ENCODE results near the gene INPP5A.

INPP5A gene

DNA sequence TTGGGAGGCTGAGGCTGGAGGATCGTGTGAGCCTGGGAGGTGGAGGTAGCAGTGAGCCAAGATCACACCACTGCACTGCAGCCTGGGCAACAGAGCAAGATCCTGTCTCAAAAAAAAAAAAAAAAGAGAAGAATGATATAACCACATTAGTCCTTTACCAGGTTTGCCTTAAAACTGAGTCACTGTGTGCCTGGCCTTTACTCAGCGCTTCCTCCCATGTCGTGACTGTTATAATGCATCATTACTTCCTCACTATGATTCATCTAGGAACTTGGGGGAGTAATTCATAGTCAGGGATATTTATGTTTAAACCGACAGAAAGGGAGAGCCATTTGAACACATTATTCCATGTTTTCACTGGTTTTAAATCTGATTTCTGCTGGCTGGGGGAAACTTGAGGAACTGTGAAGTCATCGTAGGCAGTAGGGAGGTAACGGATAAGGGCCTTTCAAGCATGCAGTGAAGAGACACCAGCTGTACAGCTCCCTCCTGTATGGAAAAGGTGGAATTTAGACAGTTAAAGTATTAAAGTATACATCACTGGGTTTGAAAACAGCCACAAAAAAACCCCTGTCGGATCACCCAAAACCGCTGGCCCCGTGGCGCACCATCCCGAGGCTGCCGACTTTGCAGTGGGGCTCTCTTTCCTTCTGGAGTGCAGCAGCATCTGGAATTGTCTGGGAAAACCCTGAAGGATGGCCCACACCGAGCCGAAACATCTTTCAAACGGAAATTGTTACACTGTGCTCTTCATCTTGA is 128.5 kb downstream of the INPP5A start:
- peaks cover 0 to 13% (median 4%) of the 10 kb centered on the region in 4 experiments for H3K36me3 ChIP-seq (ENCODE audit: control insufficient read depth in 4 of 4, insufficient read depth in 4 of 4, low read length in 3 of 4)
- peak; percentile 28 to 60 (median 53) for DNase-seq
- ChIA-PET CTCF (interaction anchor here (0.9 to 1.8 kb wide), 4 partner anchors 8 to 31 kb away, joined by 3 to 4 read pairs (median 4); no protein-coding TSS in a partner anchor), POLR2A (no interaction called here)
- H3K4me1 ChIP-seq (ENCODE audit: control extremely low read depth in 1 of 4, control insufficient read depth in 4 of 4, insufficient read depth in 4 of 4, low read length in 3 of 4): no peaks in the 10 kb centered on the region
- H3K9me3 ChIP-seq (ENCODE audit: control extremely low read depth in 1 of 5, control insufficient read depth in 4 of 5, insufficient read depth in 2 of 5, low read depth in 1 of 5, low read length in 4 of 5): peaks cover 0 to under 1% (median 0%) of the 10 kb centered on the region in 5 experiments
- H3K27ac ChIP-seq (ENCODE audit: insufficient read depth in 1 of 2, low read depth in 1 of 2, low read length in 2 of 2, poor library complexity in 1 of 2, severe bottlenecking in 2 of 2): peak overlapping the region in 1 of 2 experiments; percentile 3
- 96% methylated on average over 11 of the region's 15 CpGs for WGBS (ENCODE audit: insufficient coverage)
- no peaks in the 10 kb centered on the region for H3K27me3 ChIP-seq (replicated peaks in 2 of 5; ENCODE audit: control insufficient read depth in 4 of 5, insufficient read depth in 5 of 5, low read length in 4 of 5)
- H3K4me3 ChIP-seq (ENCODE audit: control insufficient read depth in 1 of 7, extremely low read depth in 1 of 7, insufficient read depth in 4 of 7, low read depth in 2 of 7, low read length in 6 of 7): no peak overlapping the region

DNA sequence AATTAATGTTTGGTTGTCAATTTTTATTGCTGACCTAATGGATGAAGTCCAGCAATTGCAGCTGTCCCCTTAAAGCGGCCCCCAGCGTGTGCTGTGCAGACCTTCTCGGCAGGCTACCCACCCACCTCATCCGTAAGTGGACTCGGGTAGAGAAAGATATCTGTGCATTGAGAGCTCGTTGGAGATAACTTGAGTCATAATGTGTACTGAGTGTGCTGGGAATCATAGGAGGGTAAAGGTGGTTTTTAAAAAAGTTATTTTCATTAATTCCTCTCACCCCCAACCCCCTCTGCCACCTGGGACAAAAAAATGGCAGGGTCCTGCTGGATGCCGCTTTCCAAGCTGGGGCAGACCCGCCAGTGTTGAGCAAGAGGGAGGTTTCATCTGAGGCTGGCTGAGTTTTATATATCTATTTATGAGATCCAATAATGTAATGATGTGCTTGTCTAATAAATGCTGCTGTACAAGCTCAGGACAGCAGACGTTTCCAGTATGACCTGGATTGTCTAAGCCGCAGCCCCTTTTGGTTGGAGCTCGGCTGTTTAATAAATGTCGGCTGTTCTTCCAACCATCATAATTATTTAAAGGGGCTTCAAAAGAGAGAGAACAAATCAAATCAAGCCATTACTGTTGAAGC is 129.2 kb downstream of the INPP5A start:
- Histone ChIP-seq H3K27ac (ENCODE audit: insufficient read depth in 1 of 2, low read depth in 1 of 2, low read length in 2 of 2, poor library complexity in 1 of 2, severe bottlenecking in 2 of 2) (peak overlapping the region in 1 of 2 experiments; percentile 3), H3K36me3 (ENCODE audit: control insufficient read depth in 4 of 4, insufficient read depth in 4 of 4, low read length in 3 of 4) (peaks cover 3 to 12% (median 5%) of the 10 kb centered on the region in 4 experiments), H3K4me3 (ENCODE audit: control insufficient read depth in 1 of 7, extremely low read depth in 1 of 7, insufficient read depth in 4 of 7, low read depth in 2 of 7, low read length in 6 of 7) (no peak overlapping the region), H3K9me3 (ENCODE audit: control extremely low read depth in 1 of 5, control insufficient read depth in 4 of 5, insufficient read depth in 2 of 5, low read depth in 1 of 5, low read length in 4 of 5) (no peaks in the 10 kb centered on the region), H3K27me3 (replicated peaks in 2 of 5; ENCODE audit: control insufficient read depth in 4 of 5, insufficient read depth in 5 of 5, low read length in 4 of 5) (no peaks in the 10 kb centered on the region), H3K4me1 (ENCODE audit: control extremely low read depth in 1 of 4, control insufficient read depth in 4 of 4, insufficient read depth in 4 of 4, low read length in 3 of 4) (no peaks in the 10 kb centered on the region)
- ChIA-PET CTCF (interaction anchor here (0.9 to 1.8 kb wide), 5 partner anchors 8 to 30 kb away, joined by 3 to 4 read pairs (median 4); no protein-coding TSS in a partner anchor), POLR2A (no interaction called here)
- WGBS (ENCODE audit: insufficient coverage): 100% methylated on average over 2 of the region's 12 CpGs
- no peak for DNase-seq

DNA sequence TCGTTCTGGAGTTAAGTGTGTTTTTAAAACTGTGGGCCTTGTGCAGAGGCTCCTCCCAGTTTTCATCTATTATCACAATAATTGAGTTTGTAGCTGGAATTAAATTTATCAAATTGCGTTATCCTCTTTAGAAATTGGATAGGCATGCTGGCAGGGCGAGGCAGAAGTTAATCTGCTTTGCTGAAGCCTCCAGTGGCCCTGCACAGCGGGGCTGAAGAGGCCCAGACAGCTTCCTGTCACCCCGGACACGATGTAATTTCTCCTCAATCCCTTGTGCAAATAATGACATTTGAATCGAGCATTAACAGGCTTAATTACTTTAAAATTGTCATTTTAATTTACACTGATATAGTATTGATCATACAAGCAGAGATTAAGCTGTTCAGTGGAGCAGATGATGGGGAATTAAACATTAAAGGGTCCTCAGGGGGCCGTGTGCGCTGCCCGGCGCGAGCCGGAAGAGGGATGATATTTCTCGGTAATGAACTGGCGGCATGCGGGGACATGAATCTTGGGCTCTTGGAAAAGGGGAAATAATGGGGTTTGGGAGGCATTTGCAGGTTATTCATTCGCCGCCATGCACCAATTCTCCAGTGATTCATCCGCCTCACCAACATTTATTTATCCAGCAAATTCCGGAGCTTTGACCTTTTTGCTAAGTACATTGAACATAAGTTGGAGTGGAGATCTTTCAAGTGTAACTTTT is 129.9 kb downstream of the INPP5A start:
- no peaks in the 10 kb centered on the region for H3K4me1 ChIP-seq (ENCODE audit: control extremely low read depth in 1 of 4, control insufficient read depth in 4 of 4, insufficient read depth in 4 of 4, low read length in 3 of 4)
- no peak overlapping the region for H3K27ac ChIP-seq (ENCODE audit: insufficient read depth in 1 of 2, low read depth in 1 of 2, low read length in 2 of 2, poor library complexity in 1 of 2, severe bottlenecking in 2 of 2)
- H3K9me3 ChIP-seq (ENCODE audit: control extremely low read depth in 1 of 5, control insufficient read depth in 4 of 5, insufficient read depth in 2 of 5, low read depth in 1 of 5, low read length in 4 of 5): no peaks in the 10 kb centered on the region
- 98% methylated on average over 8 of the region's 20 CpGs for WGBS (ENCODE audit: insufficient coverage)
- no peaks in the 10 kb centered on the region for H3K27me3 ChIP-seq (replicated peaks in 2 of 5; ENCODE audit: control insufficient read depth in 4 of 5, insufficient read depth in 5 of 5, low read length in 4 of 5)
- DNase-seq: no peak
- peaks cover 3 to 12% (median 5%) of the 10 kb centered on the region in 4 experiments for H3K36me3 ChIP-seq (ENCODE audit: control insufficient read depth in 4 of 4, insufficient read depth in 4 of 4, low read length in 3 of 4)
- CTCF ChIA-PET: interaction anchor here (0.9 to 3.4 kb wide), 5 partner anchors 9 to 30 kb away, joined by 3 to 11 read pairs (median 4); no protein-coding TSS in a partner anchor
- no peak overlapping the region for H3K4me3 ChIP-seq (ENCODE audit: control insufficient read depth in 1 of 7, extremely low read depth in 1 of 7, insufficient read depth in 4 of 7, low read depth in 2 of 7, low read length in 6 of 7)
- POLR2A ChIA-PET: no interaction called here

- CTCF ChIA-PET: interaction anchor here (1.2 to 3.4 kb wide), 2 partner anchors 13 to 25 kb away, joined by 4 to 11 read pairs; no protein-coding TSS in a partner anchor
- DNase-seq: no peak
- no peak overlapping the region for H3K4me3 ChIP-seq (ENCODE audit: control insufficient read depth in 1 of 7, extremely low read depth in 1 of 7, insufficient read depth in 4 of 7, low read depth in 2 of 7, low read length in 6 of 7)
- H3K27me3 ChIP-seq (replicated peaks in 2 of 5; ENCODE audit: control insufficient read depth in 4 of 5, insufficient read depth in 5 of 5, low read length in 4 of 5): no peaks in the 10 kb centered on the region
- POLR2A ChIA-PET: no interaction called here
- H3K27ac ChIP-seq (ENCODE audit: insufficient read depth in 1 of 2, low read depth in 1 of 2, low read length in 2 of 2, poor library complexity in 1 of 2, severe bottlenecking in 2 of 2): no peak overlapping the region
- no peaks in the 10 kb centered on the region for H3K9me3 ChIP-seq (ENCODE audit: control extremely low read depth in 1 of 5, control insufficient read depth in 4 of 5, insufficient read depth in 2 of 5, low read depth in 1 of 5, low read length in 4 of 5)
- WGBS (ENCODE audit: insufficient coverage): 95% methylated on average over 4 of the region's 5 CpGs
- peaks cover 3 to 7% (median 6%) of the 10 kb centered on the region in 4 experiments for H3K36me3 ChIP-seq (ENCODE audit: control insufficient read depth in 4 of 4, insufficient read depth in 4 of 4, low read length in 3 of 4)
- no peaks in the 10 kb centered on the region for H3K4me1 ChIP-seq (ENCODE audit: control extremely low read depth in 1 of 4, control insufficient read depth in 4 of 4, insufficient read depth in 4 of 4, low read length in 3 of 4)
Measured at GRCh38 chr10:132668048-132668394, 130.4 kb downstream of the INPP5A start.

DNA sequence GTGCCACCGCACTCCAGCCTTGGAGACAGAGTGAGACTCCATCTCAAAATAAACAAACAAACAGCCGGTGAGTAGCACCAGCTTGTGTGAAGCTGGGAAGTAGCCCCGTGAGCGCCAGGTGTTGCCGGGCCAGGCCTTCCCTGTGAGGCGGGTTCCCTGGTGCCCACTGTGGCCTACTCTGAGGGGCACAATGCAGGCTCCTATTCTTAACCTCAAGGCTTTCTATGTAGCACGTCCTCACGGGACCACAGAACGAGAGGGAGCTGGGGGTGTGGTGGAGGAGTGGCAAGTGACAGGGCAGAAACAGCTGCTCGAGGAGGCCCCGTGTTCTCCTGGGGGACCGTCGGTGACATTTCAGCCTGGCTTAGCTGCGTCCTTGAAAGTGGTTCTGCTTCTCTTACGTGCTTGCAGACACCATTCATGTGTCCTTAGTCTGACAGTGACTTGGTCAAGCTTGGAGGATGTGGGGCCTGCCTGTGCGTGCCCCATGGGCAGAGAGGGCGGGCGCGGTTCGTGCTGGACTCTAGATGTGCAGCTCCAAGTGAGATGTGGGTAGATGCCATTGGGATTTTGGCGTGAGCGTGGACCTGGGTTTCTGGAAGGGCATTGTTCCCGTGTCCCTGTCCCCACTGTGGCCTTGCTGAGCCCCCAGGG is 131.7 kb downstream of the INPP5A start:
- Histone ChIP-seq H3K27ac (ENCODE audit: insufficient read depth in 1 of 2, low read depth in 1 of 2, low read length in 2 of 2, poor library complexity in 1 of 2, severe bottlenecking in 2 of 2) (no peak overlapping the region), H3K36me3 (ENCODE audit: control insufficient read depth in 4 of 4, insufficient read depth in 4 of 4, low read length in 3 of 4) (peaks cover 2 to 6% (median 6%) of the 10 kb centered on the region in 4 experiments), H3K9me3 (ENCODE audit: control extremely low read depth in 1 of 5, control insufficient read depth in 4 of 5, insufficient read depth in 2 of 5, low read depth in 1 of 5, low read length in 4 of 5) (no peaks in the 10 kb centered on the region), H3K4me1 (ENCODE audit: control extremely low read depth in 1 of 4, control insufficient read depth in 4 of 4, insufficient read depth in 4 of 4, low read length in 3 of 4) (no peaks in the 10 kb centered on the region), H3K4me3 (ENCODE audit: control insufficient read depth in 1 of 7, extremely low read depth in 1 of 7, insufficient read depth in 4 of 7, low read depth in 2 of 7, low read length in 6 of 7) (no peak overlapping the region), H3K27me3 (replicated peaks in 2 of 5; ENCODE audit: control insufficient read depth in 4 of 5, insufficient read depth in 5 of 5, low read length in 4 of 5) (no peaks in the 10 kb centered on the region)
- ChIA-PET CTCF (interaction anchor here (3.4 kb wide), 1 partner anchor 14 kb away, joined by 11 read pairs; no protein-coding TSS in a partner anchor), POLR2A (no interaction called here)
- no peak for DNase-seq
- WGBS (ENCODE audit: insufficient coverage): 96% methylated on average over 23 of the region's 23 CpGs

GRCh38 chr10:132670546-132671227 is 133.1 kb downstream of the INPP5A start:
- peaks cover 0 to 6% (median 6%) of the 10 kb centered on the region in 4 experiments for H3K36me3 ChIP-seq (ENCODE audit: control insufficient read depth in 4 of 4, insufficient read depth in 4 of 4, low read length in 3 of 4)
- no peaks in the 10 kb centered on the region for H3K9me3 ChIP-seq (ENCODE audit: control extremely low read depth in 1 of 5, control insufficient read depth in 4 of 5, insufficient read depth in 2 of 5, low read depth in 1 of 5, low read length in 4 of 5)
- H3K27ac ChIP-seq (ENCODE audit: insufficient read depth in 1 of 2, low read depth in 1 of 2, low read length in 2 of 2, poor library complexity in 1 of 2, severe bottlenecking in 2 of 2): no peak overlapping the region
- ChIA-PET POLR2A (no interaction called here), CTCF (interaction anchor here (0.6 to 3.4 kb wide), 2 partner anchors 16 to 279 kb away, joined by 3 to 11 read pairs; no protein-coding TSS in a partner anchor)
- no peaks in the 10 kb centered on the region for H3K4me1 ChIP-seq (ENCODE audit: control extremely low read depth in 1 of 4, control insufficient read depth in 4 of 4, insufficient read depth in 4 of 4, low read length in 3 of 4)
- no peak overlapping the region for H3K4me3 ChIP-seq (ENCODE audit: control insufficient read depth in 1 of 7, extremely low read depth in 1 of 7, insufficient read depth in 4 of 7, low read depth in 2 of 7, low read length in 6 of 7)
- WGBS (ENCODE audit: insufficient coverage): 100% methylated on average over 6 of the region's 12 CpGs
- no peaks in the 10 kb centered on the region for H3K27me3 ChIP-seq (replicated peaks in 2 of 5; ENCODE audit: control insufficient read depth in 4 of 5, insufficient read depth in 5 of 5, low read length in 4 of 5)
- DNase-seq: no peak

Data from common myeloid progenitor, CD34-positive (primary cell).